SHP77 treated with DMSO at 0.1 percent for 48 hours (cell line): Measurements from ENCODE around the gene SLC35B2.

Experiments
- DNase-seq: peaks from one replicate; lab custom pipeline; 2025; lab: John Stamatoyannopoulos, UW

SLC35B2 gene

DNA sequence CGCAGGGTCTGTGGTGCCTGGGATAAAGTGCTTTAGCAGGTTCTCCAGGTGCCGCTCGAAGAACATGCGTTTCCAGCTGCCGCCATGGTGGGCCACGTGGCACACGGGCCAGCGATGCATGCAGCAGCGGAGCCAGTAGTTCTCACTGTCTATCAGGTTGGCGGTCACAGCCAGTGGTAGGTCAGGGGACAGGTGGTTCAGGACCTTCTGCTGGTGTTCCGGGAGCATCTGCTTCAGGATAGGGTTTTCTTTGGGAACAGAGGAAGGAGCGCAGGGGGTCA is 28.9 kb upstream of the SLC35B2 start:
- no peak for DNase-seq

DNA sequence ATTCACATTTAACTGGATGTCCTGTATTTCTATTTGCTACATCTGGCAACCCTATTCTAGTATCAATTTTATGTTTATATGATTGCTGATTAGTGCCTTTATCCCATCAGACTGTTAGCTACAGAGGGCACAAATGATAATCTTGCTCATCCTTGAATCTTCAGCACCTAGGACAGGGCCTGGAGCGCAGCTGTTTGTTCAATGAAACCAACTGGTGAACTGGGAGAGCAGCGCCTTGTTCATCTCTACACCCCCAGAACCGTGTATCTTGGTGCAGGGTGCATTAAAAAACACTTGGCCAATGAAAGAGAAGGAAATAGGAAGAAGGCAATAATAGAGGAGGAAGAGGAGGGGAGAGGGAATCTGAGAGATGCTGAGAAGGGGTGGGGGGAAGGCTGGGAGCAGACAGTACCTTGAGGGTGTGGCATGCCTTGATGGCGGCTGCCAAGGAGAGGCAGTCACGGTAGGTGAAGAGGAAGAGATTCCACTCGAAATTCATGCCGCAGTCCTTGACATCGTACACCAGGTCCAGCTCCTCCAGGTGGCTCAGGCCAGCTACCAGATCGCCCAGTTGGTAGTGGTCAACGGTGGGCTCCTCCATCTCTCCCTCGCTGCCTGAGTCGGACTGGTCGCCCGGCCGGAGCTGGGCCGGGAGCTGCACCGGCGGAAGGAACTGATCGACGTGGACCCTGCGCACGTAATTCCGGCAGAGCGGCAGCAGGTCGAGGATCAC is 28.4 kb upstream of the SLC35B2 start:
- DNase-seq = no peak

GRCh38 chr6:44284867-44285266 is 27.5 kb upstream of the SLC35B2 start:
- no peak for DNase-seq

GRCh38 chr6:44284121-44284520 is 26.8 kb upstream of the SLC35B2 start:
- no peak for DNase-seq

- DNase-seq = no peak
Measured at GRCh38 chr6:44278774-44279697, 21.7 kb upstream of the SLC35B2 start.

DNA sequence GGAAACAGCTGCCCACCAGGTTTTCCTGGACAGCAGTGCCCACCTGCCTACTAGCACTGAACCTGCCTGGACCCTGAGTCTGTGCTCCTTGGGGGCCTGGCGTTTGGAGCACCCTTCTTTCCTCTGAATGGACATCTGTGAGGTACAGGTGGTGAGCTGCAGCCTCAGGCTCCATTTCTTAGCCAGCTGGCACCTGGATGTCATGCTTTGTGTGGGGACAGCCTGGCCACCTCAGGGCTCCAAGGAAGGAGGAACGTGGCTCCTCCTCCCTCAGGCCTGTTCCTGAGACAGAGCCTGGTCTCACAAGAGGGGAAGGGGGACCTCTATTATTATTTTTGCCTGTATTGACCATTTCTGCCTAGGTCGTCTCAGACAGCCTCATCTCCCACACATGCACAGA is 21.0 kb upstream of the SLC35B2 start:
- no peak for DNase-seq

DNA sequence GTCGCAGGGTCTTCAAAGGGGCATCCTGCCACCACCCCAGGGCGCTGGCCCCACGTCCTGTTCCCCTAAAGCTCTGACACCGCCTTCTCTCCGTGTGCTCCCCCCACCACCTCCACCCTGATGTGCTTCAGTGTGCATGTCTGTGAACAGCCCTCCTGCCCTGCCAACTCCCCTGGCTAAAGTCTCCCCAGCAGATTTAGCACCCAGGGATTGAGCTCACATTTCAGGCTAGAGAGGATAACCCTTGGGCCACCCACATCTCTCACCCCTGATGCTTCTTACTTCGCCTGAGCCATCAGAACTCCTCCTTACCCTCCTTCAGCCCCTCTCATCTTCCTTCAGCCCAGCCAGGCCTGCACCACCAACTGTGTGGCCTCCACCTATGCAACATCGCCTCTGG is 20.4 kb upstream of the SLC35B2 start:
- DNase-seq = no peak

DNA sequence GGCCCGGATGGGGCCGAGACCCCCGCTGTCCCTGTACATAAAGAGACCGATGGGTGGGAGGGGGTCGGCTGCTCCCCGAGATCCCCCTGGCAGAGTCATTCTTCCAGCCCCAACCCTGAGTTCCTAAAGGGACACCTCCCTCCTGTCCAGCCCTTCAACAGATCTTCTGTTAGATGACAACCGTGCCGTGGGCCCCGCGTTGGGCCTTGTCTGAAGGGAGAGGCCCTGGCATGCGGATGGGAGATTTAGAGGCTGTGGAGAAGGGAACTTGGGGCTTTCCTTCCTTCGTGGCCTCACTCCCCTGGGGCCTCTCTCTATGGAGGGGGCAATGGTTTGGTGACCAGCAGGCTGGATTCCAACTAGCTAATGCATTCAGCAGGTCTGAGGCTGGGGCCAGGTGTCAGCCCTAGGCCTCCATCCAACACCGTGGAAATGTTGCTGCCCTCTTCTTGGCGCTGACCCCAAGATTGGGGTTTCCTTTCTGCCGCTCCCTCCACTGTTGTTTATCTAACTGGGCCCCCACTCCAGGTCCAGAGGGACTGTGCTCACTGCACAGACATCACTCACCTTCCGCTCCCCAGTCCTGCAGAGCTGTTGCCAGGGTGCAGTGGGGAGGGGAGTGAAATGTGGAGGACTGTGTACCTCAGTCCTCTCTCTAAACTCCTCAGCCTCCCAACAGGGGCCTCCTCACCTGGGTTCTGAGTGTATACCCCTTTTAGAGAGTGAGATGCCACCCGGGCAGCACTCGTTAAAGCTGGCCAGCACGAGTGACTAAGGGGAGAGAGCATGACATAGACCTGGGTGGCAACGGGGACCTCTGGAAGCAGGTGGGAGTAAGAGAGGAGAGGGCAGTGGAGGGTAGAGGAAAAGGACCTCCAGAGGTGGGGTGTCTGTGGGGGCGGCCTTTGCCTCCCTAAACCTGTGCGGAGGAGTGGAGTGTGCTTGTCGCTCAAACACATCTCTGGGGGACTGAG is 19.6 kb upstream of the SLC35B2 start:
- no peak for DNase-seq

- DNase-seq = no peak
Measured at GRCh38 chr6:44275749-44276648, 18.7 kb upstream of the SLC35B2 start.

GRCh38 chr6:44275271-44275748 is 18.0 kb upstream of the SLC35B2 start:
- DNase-seq = no peak

GRCh38 chr6:44273617-44274016 is 16.3 kb upstream of the SLC35B2 start:
- no peak for DNase-seq

DNA sequence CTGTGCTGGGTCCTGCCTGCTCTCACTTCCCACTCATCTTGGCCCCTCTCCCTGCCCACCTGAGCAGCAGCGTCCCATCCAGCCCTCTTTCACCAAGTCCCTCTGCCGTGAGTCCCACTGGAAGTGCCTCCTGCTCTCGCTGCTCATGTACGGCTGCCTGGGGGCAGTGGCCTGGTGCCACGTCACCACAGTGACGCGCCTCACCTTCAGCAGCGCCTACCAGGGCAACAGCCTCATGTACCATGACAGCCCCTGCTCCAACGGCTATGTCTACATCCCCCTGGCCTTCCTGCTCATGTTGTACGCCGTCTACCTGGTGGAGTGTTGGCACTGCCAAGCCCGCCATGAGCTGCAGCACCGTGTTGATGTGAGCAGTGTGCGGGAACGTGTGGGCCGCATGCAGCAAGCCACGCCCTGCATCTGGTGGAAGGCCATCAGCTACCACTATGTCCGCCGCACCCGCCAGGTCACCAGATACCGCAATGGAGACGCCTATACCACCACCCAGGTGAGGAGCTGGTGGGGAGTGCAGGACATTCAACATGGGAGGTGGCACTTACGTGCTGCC is 15.8 kb upstream of the SLC35B2 start:
- DNase-seq = no peak

DNA sequence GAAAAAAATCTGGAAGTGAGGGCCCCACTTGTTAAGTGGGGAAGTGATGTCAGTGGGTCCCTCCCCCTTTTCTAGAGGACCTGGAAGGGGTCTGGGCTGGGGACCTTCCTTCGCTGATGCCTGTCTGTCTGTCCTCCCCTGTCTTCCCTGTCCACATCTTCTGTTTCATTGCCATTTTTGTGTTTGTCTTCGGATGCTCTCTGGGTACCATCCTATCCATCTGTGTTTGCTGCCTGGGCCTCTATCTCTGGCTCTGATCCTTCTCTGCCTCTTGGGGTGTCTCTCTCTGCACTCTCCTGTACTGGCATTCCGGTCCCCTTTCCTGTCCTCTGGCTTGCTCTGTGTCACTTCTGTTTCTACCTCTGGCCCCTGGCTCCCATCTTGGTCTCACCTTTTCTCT is 15.2 kb upstream of the SLC35B2 start:
- no peak for DNase-seq

DNA sequence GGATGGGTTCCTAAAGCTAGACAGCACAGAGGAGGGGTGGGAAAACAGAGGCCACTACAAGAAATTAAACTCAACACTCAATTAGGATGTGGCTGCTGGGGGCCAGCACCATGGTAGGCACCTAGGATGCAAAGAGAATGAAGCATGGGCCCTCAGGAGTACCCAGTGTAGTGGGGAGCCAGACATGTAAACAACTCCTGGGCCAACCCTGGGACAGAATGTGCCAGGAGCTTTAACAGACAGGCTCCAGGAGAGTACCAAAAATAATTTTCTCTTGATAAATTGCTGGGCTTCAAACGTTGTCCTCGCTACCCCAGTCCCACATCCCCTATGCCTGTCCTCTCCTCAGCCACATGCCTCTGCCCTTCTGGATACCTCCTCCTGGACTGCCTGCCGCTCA is 14.6 kb upstream of the SLC35B2 start:
- DNase-seq = no peak

DNA sequence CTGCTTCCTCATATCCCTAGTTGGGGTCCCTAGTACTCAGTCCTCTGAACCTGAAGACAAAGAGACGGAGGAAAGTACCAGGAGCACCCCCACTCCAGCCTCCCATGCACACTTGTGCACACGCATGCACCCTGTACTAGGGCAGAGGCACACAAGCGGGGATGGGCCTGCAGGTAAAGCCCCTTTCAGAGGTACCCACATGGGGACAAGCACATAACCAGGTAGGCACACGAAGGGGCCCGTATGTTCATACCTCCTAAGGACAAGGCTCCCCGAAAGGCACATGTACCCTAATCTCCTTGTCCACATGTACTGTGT is 14.0 kb upstream of the SLC35B2 start:
- no peak for DNase-seq

DNA sequence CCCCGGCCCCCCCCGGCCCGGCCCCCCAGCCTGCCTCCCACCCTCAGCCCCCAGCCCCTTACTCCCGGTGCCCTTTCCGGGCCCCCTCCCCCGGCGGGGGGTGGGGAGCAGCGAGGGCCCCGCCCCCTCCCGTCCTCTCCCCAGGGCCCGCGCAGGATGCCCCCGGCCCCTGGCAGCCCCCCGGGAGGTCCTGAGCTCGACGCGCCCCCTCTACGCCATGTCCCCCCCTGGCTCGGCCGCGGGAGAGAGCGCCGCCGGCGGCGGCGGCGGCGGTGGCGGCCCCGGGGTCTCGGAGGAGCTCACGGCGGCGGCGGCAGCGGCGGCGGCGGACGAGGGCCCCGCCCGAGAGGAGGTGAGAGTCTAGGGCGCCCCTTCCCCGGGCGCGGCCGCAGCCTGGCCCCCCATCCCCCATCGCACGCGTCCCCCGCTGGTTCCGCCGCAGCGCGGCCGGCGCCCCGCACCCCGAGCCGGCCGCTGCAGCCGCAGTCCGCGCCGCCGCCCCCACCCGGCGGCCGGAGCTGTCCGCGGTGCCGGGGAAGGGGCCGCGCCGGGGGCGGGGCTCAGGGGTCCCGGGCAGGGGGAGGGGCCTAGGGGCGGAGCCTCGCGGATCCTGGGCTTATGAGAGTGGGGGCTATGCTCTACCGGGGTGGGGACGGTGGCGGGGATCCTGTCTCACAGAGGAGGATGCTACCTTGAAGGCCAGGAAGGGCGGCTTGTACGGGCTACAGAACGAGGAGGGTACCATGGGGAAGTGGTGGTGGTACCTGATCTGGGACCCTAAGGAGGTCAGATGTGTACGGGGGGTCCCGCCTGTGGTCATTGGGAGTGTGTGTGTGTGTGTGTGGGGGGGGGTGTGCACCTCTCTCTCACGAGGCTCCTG is 13.4 kb upstream of the SLC35B2 start:
- DNase-seq = no peak

DNA sequence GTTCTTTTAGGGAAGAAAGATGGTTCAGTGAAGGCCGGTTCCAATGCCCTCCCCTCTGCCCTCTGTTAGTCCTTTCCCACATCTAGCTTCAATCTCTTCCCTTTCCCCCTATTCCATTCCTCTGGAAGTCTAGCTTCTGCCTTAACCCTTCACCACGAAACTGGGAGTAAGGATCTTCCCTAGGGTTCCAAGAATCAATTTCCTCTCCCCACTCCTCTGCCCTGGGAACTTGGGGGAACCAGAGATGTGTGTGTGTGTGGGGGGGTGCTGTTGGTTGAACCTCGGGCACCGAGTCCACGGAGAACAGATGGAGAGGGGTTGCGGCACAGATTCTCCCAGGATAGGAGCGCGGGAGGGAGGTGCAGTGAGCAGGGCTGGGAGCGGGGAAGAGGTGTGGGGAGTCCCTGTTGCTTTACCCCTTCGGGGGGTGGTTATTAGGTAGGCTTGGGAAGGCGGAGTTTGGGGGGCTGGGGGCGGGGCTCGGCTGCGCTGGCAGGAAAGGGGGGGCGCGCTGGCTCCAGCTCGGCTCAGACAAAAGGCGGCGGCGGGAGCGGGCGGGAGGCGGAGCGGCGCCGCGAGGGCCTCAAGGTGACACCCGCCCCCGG is 12.7 kb upstream of the SLC35B2 start, which contains the start of gene TMEM151B:
TSS of gene TMEM151B (plus strand) at position 530 of the 605 bp plus-strand sequence. CDS start 293 bp downstream, outside the sequence.
- no peak for DNase-seq

DNA sequence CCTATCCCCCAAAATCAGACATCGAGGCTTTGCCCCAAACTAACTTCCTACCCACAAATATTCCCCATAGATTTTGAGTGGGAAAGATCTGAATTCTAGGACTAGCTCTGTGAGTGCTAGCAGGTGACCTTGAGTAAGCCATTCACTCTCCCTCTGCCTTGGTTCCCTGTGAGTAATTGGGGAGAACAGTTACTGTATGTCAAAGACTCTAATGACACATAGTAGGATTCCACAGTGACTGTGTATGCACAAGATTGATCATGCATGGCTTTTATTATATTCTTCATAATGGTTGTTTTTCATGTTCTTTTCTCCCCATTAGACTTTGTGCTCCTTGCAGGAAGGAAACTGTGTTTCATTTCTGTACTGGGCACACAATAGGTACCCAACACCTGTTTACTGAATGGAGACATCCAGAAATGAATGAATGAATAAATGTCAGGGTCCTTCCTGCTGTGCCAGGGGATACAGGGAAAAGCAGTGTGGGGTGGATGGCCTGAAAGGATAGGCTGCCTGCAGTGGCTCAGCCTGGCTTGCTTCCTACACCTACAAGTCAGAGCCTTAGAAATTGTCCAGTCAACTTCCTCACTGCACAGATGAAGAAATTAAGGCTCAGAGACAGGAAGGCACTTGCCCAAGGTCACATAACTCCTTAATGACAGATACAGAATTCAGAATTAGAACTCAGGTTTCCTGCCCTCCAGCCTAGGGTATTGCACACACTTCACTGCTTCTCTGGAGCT is 12.0 kb upstream of the SLC35B2 start:
- no peak for DNase-seq
